IPS DF 6.9 (cell line): ENCODE results near the gene ZCCHC2.

Experiments used
- DNase-seq: peaks from one replicate; pipeline ENCODE4 v3.0.0-alpha.2; 2013; ENCODE audit warnings: low read depth, low spot score
- H3K27ac ChIP-seq: one replicate; pipeline ENCODE4 v1.5.1; 2013; ENCODE audit warnings: low read length, control low read depth
- H3K27me3 ChIP-seq: 2 replicates; pipeline ENCODE4 v1.6.1; 2013; ENCODE audit warnings: mild to moderate bottlenecking, low read length; ENCODE audit not compliant: control insufficient read depth, insufficient read depth
- H3K36me3 ChIP-seq: 2 replicates; pipeline ENCODE4 v1.6.1; 2013; ENCODE audit warnings: low read length; ENCODE audit not compliant: control insufficient read depth, insufficient read depth
- H3K4me1 ChIP-seq: 2 replicates; pipeline ENCODE4 v1.6.1; 2013; ENCODE audit warnings: low read length; ENCODE audit not compliant: control insufficient read depth, insufficient read depth
- H3K4me3 ChIP-seq: 2 replicates; pipeline ENCODE4 v1.5.1; 2013; ENCODE audit warnings: mild to moderate bottlenecking, low read length
- H3K9me3 ChIP-seq: 2 replicates; pipeline ENCODE4 v1.6.1; 2013; ENCODE audit warnings: low read length, inconsistent platforms; ENCODE audit not compliant: control insufficient read depth, insufficient read depth
- WGBS: extraction: QIAGEN DNeasy Blood & Tissue Kit; methylation state at CpG from one replicate; pipeline ENCODE4 v1.1.7; 2013; ENCODE audit warnings: mixed read lengths, missing lambda C conversion rate; ENCODE audit not compliant: insufficient read length, insufficient coverage; 5-methylcytosine and 5-hydroxymethylcytosine counted together

Gene ZCCHC2

DNA sequence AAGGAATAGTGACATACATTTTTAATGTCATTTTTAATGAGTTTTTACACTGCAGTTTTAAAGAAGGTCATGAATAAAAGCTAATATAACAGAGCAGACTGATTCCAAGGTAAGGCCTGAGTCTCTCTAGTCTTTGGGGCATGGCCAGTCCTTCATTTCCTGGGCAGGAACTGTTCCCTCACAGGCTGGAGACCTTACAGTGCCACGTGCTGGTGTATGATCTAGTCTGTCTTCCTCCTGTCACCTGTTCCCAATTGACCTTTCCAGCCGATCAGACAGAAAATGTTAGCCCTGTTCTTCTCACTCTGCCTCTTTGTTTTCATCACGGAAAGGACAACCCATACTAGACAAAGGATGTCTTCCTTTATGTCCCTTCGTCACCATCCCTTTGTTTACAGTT, 33.6 kb downstream of the ZCCHC2 start:
- no peak overlapping the region for H3K4me3 ChIP-seq
- no peaks in the 10 kb centered on the region; the same call in 1 of the 2 replicates for H3K27me3 ChIP-seq
- no peaks in the 10 kb centered on the region for H3K4me1 ChIP-seq
- no peak for DNase-seq
- H3K36me3 ChIP-seq = no peaks in the 10 kb centered on the region
- no peaks in the 10 kb centered on the region for H3K9me3 ChIP-seq
- WGBS = no CpG with 5 or more reads among the region's 4 CpGs
- no peak overlapping the region for H3K27ac ChIP-seq

DNA sequence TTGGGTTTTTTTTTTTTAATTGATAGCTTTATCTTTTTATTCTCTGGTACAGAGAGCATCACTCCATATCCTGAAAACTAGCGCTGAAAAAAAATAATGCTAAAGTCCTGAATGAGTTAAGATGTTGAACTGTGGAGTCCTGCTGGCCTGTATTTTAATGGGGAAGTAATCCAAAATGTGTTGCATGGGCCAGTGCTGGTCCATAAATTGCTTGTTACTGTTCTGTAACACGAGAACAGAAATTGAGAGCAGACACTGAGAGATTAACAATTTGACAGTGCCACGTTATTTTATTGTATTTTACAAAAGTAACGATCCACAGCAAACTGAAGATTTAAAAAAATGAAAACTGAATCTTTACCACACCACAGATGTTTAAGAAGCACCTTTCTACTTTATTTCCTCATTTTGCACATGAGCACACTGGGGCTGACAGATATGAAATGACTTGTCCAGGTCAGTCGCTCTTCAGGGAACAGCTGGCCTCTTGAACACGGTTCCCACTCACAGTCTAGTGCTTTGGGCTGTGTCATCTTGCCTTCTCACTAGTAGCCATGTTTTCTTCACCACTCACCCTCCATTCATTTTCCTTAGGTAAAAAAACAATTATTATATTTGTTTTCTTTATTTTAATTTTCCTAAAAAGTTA, 35.3 kb downstream of the ZCCHC2 start:
- Histone ChIP-seq H3K36me3 (no peaks in the 10 kb centered on the region), H3K4me1 (no peaks in the 10 kb centered on the region), H3K9me3 (no peaks in the 10 kb centered on the region), H3K4me3 (no peak overlapping the region), H3K27me3 (no peaks in the 10 kb centered on the region), H3K27ac (no peak overlapping the region)
- no CpG with 5 or more reads among the region's 6 CpGs for WGBS
- DNase-seq = no peak

GRCh38 chr18:62564044-62564443, 41.2 kb downstream of the ZCCHC2 start:
- DNase-seq = no peak
- no peaks in the 10 kb centered on the region; the same call in 1 of the 2 replicates for H3K36me3 ChIP-seq

GRCh38 chr18:62566199-62566598, 43.4 kb downstream of the ZCCHC2 start:
- no CpG with 5 or more reads among the region's 5 CpGs for WGBS
- DNase-seq = no peak
- Histone ChIP-seq H3K4me3 (no peak overlapping the region), H3K27ac (no peak overlapping the region), H3K4me1 (no peaks in the 10 kb centered on the region), H3K9me3 (no peaks in the 10 kb centered on the region; the same call in 1 of the 2 replicates), H3K27me3 (no peaks in the 10 kb centered on the region), H3K36me3 (peaks cover 2% of the 10 kb centered on the region; the same call in 1 of the 2 replicates)

More at GRCh38 chr18:62564044-62564443, 41.2 kb downstream of the ZCCHC2 start:
- H3K27ac ChIP-seq = no peak overlapping the region
- H3K4me3 ChIP-seq = no peak overlapping the region
- no peaks in the 10 kb centered on the region for H3K4me1 ChIP-seq
- H3K27me3 ChIP-seq = no peaks in the 10 kb centered on the region
- WGBS = no CpG with 5 or more reads among the region's 3 CpGs
- no peaks in the 10 kb centered on the region for H3K9me3 ChIP-seq

DNA sequence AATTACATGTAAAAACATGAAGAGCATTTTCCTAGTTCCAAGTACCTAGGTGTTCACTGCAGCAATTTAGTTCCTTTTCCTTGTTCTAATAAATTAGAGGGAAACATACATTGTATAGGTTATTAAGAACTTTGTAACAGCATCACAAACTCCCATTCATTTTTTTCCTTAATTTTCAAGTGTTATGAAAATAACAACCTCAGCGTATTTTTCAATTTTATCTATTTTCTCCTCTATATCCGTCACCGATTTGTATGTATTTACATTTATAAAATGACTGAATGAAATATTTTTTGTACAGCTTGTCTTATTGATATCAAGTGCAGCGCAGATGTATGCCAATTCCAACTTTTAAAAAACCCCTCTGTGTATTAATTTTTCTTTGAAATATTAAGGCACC, 44.0 kb downstream of the ZCCHC2 start:
- WGBS = 100% methylated on average over 3 of the region's 4 CpGs
- H3K27ac ChIP-seq = no peak overlapping the region
- H3K4me1 ChIP-seq = no peaks in the 10 kb centered on the region
- no peak for DNase-seq
- H3K4me3 ChIP-seq = no peak overlapping the region
- H3K27me3 ChIP-seq = no peaks in the 10 kb centered on the region
- H3K36me3 ChIP-seq = peaks cover 2% of the 10 kb centered on the region; the same call in 1 of the 2 replicates
- H3K9me3 ChIP-seq = no peaks in the 10 kb centered on the region; the same call in 1 of the 2 replicates

- peaks cover 2% of the 10 kb centered on the region; the same call in 1 of the 2 replicates for H3K36me3 ChIP-seq
- WGBS = no CpG with 5 or more reads among the region's 4 CpGs
- no peaks in the 10 kb centered on the region for H3K4me1 ChIP-seq
- H3K27me3 ChIP-seq = no peaks in the 10 kb centered on the region
- no peak for DNase-seq
- H3K27ac ChIP-seq = no peak overlapping the region
- no peaks in the 10 kb centered on the region; the same call in 1 of the 2 replicates for H3K9me3 ChIP-seq
- H3K4me3 ChIP-seq = no peak overlapping the region
Observed at GRCh38 chr18:62569081-62569655, 46.3 kb downstream of the ZCCHC2 start.

DNA sequence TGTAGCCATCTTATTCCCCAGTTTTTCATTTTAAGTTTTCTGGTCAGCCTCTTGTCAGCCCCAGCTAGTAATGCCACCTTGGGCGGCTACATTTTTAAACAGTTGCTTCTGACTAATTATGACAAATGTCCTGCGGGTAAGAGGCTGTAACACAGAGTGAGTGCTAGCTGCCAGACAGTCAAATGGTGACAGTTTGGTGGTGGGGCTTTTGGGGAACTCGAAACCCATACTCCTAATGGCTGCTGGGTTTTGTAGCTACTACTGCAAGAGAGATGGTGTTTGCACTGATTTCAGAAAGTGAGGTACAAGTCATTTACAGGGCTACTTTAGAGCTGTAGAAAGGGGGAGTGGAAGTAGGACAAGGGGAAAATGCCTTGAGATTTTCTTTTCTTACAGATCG, 48.2 kb downstream of the ZCCHC2 start:
- Histone ChIP-seq H3K36me3 (peaks cover 8% of the 10 kb centered on the region; the same call in 1 of the 2 replicates), H3K4me1 (no peaks in the 10 kb centered on the region), H3K27me3 (no peaks in the 10 kb centered on the region), H3K27ac (no peak overlapping the region), H3K4me3 (no peak overlapping the region), H3K9me3 (no peaks in the 10 kb centered on the region; the same call in 1 of the 2 replicates)
- DNase-seq = no peak
- no CpG with 5 or more reads among the region's 4 CpGs for WGBS

DNA sequence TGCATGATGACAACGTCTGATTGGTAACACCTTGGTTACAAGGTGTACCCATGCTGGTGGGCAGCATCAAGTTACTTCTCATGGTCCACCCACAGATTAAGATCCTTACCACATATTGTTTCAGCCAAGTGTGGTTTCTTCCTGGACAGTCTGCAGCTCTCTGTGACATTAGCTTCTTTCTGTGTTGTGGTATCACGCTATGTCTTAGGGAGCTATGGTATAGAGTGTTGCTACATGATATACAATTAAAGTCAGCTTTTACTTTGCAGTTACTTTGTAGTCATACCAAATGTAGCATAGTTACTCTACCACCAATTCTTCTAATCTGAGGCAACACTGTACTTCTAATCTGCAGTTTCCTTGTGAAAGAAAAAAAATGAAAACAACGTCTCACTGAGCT, 48.8 kb downstream of the ZCCHC2 start:
- H3K36me3 ChIP-seq = peaks cover 8% of the 10 kb centered on the region; the same call in 1 of the 2 replicates
- no peaks in the 10 kb centered on the region for H3K4me1 ChIP-seq
- no peak overlapping the region for H3K4me3 ChIP-seq
- DNase-seq = no peak
- no peaks in the 10 kb centered on the region; the same call in 1 of the 2 replicates for H3K9me3 ChIP-seq
- no CpG with 5 or more reads among the region's 3 CpGs for WGBS
- H3K27me3 ChIP-seq = no peaks in the 10 kb centered on the region
- no peak overlapping the region for H3K27ac ChIP-seq

DNA sequence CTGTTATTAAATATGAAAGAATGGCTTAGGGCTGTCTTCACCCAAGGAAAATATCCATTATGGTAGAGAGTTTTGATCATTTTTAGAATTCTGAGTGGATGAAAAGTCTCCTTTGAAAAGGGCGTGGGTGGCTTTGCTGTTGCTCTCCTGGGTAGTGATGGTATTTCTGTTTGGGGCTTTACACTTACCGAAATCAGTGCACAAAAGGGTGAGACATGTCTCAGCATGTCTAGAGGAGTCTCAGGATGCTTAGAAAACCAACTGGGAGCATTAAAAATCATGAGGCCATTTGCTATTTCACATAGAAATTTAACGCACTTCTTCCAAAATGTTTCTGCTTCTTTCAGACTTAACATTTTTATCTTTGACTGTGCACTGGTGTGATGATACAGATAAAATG, 49.6 kb downstream of the ZCCHC2 start:
- Histone ChIP-seq H3K4me1 (no peaks in the 10 kb centered on the region), H3K4me3 (no peak overlapping the region), H3K27me3 (no peaks in the 10 kb centered on the region), H3K9me3 (no peaks in the 10 kb centered on the region; the same call in 1 of the 2 replicates), H3K27ac (no peak overlapping the region), H3K36me3 (peaks cover 8% of the 10 kb centered on the region; the same call in 1 of the 2 replicates)
- no peak for DNase-seq
- no CpG with 5 or more reads among the region's 3 CpGs for WGBS

- H3K4me3 ChIP-seq = no peak overlapping the region
- no CpG with 5 or more reads among the region's 11 CpGs for WGBS
- no peak overlapping the region for H3K27ac ChIP-seq
- DNase-seq = no peak
- H3K9me3 ChIP-seq = no peaks in the 10 kb centered on the region; the same call in 1 of the 2 replicates
- no peaks in the 10 kb centered on the region for H3K4me1 ChIP-seq
- H3K27me3 ChIP-seq = no peaks in the 10 kb centered on the region
- H3K36me3 ChIP-seq = peaks cover 8% of the 10 kb centered on the region; the same call in 1 of the 2 replicates
Observed at GRCh38 chr18:62574776-62575175, 52.0 kb downstream of the ZCCHC2 start.
